HG03064 (cell line): ENCODE results near the gene OLIG3.

Source experiments
- ATAC-seq: cut with Tn5 transposase; IDR thresholded peaks from one replicate; pipeline ENCODE4 v1.9.1; 2021; ENCODE audit warnings: low read depth; ENCODE audit not compliant: unreplicated experiment

Gene OLIG3

DNA sequence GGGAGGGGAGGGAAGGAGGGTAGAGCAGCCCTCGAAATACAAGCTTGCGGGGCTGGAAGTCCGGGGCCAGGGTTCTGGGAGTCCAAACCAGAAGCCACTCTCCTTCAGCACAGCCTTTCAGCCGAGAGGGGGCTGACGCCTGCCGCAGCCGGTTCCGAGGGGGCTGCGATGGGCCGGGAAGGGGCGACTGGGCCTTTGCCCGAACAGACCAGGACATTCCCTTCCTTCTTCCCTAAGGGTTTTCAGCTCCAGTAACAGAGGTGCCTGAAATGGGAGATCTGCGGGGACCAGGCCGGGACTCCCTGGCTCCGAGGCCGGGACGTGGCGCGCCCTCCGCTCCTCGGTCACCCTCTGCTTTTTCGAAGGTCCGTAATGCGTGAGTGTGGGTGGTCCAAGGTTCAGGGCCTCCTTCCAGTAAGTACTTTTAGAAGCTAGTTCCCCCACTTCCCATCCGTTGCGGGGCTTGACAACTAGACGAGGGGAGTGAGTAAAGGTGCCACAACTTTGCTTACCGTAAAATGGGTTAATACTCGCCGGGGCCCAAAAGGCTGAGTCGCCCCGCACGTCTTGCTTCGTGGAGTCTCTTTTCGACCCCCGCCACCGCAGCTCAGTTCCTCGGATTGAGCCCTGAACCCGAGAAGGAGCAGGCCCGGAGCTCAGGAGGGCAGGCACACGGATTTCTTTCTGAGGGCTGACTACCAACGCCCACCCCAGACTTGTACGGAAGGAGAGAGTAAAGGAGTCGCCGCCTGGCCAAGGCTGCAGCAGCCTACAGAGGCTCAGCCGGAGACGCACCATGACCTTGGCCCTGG is 2.9 kb upstream of the OLIG3 start:
- ATAC-seq: no peak

DNA sequence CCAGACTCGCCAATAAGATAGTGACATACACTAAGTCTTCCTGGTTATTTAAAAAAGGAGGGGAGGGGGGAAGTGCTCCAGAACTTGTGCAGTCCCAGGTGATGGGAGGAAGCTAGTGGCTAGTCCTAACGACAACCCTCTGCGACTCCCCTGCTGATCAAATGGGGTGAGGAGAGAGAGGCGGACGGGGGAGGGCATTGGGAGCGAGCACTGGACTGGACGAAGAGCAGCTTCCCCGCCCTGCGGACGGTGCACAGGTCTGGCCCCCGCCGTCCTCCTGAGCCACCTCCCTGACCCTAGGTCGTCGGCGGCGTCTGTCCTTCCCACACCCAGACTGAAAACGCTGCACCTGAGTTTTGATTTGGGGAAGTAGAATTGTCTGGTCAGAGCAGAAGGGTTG is 2.2 kb upstream of the OLIG3 start:
- no peak for ATAC-seq

DNA sequence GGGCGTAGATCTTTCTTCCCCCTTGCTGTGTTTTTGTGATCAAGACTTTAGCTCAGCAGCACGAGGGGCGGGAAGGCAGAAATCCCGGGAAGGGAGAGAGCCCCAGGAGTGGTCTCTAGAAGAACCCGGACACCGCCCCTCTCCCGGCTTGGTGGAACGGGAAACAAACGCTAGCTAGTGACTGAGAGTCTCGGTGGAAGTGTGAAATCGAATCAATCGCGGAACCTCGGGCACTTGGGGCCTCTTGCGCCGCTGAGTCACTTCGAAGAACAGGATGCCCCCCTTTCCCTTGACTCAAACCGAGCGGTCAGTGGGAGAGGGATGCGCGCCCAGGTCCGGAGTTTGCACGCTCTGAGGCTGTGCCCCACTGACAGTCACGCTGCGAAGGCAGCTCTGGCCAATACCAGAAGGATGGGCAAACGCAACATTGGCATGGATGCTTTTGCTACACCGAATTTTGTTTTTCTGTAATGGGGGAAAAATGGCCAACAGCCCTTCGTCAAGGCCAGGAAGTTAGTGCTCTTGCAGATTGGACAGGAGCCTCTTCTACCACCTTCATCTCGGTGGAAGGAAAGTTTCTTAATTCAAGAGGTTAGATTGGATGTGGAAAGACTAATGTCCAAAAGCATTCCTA is 1.6 kb upstream of the OLIG3 start:
- no peak for ATAC-seq

DNA sequence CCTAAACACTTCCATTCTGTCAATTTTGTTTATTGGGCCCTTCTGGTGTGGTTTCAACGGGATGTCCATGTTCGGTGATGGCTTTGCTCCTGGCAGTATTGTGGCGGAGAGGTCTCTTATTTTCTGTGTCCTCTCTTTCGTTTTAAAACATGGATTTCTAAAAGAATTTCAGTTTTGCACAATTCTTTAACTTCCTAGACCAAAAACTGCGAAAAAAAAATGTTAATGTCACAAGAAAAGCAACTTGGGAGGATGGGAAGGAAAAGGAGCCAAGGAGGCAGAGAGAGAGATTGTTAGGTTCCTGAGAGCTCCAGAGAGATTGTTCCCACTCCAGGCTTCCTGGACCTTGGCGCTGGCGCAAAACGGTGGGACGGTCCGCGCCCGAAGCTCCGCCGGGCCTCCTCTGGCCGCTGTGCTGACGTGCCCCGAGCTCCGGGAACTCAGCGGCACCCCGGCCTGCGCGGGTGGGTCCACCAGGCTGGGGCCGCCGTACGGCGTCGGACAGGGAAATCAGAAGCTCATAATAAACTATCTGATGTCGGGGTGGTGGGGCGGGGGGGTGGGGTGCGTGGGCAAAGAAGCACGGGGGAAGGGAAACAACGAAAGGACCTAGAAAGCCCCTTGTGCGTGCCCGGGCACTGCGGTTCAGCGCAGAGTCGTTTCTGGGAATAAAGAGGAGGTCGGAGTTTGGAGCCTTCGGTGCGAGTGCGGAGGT is 951 bp upstream of the OLIG3 start:
- ATAC-seq: no peak

DNA sequence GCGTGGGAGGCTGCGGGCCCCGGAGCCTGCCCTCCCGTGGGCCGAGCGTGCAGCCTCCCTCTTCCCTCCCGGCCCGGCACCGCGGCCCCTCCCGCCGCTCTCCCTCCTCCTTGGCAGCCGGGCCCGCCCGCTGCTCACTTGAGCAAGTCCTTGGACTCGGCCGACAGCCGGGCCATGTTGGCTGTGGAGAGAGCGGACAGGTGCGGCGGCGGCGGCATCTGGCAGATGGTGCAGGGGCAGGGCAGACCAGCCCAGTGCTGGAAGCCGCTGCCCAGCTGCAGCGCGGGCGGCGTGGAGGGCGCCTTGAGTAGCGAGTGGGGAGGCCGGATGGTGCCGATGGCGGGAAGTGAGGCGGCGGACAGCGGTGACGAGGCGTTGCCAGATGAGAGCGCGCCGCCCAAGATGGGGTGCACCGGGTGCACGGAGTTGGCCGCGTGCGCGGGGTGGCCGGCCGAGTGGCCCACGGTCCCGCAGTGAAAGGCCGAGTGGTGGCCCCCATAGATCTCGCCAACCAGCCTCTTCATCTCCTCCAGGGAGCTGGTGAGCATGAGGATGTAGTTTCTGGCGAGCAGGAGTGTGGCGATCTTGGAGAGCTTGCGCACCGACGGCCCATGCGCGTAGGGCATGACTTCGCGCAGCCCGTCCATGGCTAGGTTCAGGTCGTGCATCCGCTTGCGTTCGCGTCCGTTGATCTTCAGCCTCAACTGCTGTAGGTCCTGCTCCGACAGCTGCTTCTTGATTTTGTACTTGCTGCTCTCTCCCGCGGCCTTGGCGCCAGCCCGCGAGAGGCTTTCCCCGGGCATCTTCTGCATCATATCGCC is 766 bp downstream of the OLIG3 start:
- no peak for ATAC-seq

DNA sequence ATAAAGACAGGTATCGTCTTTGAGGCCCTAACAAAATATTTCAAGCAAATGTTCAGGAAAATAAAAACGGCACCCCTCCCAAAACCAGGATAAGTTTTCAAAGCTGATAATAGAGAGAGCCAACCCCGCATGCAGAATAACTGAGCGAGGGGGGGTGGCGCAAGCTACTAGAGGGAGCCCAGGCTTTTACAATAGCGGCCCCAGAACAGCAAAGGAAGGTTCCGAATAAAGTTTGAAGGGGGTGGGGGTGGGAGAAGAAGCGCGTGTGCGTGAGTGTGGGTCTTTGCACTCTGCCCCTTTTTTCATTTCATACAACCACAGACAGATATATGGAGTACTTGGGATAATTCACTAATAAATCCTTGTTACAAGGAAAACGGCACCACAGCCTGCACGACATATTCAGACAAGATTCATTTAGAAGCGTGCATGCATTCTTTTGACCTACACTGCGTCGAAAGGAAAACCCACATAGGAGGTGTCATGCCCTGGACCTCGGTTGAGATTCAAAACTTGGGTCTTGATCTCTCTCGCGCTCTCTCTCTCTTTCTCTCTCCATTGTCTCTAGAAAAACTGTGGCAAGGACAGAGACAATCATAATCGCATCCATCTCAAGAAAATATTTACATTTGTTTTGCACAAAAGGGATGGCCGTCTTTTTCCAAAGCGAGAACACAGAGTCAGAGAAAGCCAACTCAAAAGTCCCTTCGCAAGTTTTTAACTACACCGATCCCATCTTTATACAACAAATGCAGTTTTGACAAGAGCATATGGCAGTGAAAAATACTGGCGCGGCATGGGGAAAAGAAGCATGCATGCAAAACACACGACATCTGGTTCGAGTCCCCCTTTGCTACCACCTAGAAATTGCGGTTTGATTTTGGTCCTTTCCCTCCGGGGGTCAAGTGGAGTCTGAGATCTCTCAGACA is 1.6 kb downstream of the OLIG3 start:
- ATAC-seq: no peak

DNA sequence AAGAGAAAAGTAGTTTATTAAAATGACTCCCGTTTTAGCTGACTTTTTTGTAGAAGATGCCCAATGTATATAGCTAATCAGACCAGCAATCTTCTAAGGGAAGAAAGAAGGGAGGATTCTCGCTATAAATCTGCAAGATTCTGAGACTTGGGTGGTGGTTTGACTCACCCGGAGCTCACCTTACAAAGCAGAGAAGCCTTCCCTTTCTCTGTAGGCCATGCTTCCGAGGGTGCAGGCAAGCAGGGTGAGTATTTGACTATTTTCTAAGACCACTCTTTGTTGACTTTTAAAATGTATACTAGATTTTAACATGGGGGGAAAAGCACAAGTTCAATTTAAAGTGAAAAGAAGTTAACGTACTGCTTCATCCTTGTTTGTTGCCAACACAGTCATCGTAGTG is 2.7 kb downstream of the OLIG3 start:
- ATAC-seq: no peak

DNA sequence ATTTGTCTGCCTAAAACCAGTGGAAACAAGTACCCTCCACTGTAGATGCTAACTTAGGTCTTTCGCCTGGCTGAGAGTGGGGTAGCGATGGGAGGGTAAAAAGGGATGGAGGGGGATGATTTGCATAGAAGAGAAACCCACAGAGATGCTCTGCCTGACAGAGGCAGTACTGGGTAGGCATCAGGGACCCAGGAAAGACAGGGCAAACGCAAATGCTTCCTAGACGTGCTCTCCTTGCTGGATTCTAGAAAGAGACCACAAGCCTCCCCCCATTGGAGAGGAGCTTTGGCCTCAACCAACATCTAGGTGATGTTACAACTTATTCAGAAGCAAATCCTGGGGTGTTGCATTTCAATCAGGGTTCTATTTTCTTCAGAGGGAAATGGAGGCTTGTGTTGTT is 3.2 kb downstream of the OLIG3 start:
- no peak for ATAC-seq

DNA sequence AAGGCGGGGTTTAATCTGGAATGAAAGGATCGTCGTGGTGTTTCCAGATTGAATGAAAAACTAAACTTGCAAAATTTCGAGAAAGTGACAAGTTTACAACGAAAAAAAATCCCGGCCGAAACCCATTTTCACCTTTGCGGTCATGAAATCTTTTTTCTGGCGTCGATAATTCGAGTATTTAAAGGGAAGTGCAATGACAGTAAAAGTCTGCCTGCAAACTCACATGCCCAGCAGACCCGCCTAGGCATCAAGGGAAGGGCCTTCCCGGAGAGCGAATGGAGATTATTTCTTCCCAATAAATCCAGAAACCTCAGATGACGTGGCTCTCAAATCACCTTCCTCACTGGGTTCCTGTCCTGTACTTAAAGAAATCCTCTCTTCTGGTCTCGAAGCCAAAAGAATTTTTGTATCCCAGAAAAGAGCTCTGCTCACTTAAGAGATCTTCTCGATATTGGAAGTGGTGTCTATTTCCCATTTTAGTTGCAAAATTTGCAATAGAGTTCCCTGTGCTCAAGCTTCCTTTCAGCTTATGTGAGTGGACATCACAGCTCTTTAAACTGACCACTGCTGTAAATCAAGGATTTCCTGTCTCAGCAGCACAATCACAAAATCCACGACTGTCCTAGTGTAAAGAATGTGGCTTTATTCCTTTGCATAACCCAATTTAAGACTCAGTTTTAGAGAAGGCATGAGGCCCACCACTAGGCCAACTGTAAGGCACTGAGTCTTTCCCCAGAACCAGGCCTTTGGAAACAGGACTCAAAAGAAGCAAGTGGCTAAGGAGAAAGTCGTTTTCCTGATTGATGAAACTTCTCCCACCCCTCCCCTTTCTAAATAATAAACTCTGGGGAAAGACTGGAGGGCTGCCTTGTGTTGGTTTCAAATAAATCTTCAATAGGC is 3.9 kb downstream of the OLIG3 start:
- no peak for ATAC-seq

DNA sequence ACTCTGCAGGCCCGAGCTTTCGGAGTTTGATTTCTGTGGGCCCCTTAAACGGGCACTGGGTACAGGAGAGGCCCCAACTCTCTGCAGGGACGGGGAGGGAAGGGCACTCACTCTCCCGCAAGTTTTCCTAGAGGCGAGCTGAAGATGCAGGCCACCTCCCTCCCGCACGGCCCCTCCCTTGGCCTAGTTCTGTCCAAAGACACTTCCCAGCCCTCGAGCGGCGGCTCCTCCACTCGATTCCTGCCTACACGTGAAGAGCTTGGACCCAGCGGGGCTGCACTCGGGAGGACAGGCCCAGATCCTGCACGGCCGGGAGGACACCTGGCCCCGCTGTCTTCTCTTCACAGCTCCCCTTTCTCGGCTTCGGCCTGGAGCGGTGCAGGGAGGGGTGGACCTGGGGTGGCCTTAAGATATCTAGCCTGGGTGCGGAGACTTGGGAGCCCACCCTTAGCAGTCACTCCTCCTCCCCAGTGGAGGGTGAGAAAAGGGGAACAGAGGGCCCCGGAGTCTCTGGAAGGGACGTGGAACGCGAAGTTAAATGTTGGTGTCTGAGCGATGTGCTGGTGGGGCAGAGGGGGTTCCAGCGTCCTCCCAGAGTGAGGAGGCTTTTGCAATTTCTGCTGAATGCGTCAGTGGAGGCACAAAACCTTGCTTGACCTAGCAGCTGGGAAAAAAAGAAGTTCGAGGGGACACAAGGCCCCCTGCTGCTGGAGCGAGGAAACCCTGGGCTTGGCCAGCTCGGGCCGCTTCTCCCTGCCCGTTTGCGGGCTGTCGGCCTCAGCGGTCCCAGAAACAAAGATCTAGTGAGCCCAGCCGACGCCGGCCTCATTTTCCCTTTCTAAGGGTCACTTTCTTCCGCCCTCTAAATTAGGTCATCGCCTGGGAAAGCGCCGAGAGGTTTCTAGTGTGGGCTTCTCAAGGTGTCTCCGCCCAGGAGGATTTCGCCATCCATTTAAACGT is 4.9 kb downstream of the OLIG3 start:
- no peak for ATAC-seq

DNA sequence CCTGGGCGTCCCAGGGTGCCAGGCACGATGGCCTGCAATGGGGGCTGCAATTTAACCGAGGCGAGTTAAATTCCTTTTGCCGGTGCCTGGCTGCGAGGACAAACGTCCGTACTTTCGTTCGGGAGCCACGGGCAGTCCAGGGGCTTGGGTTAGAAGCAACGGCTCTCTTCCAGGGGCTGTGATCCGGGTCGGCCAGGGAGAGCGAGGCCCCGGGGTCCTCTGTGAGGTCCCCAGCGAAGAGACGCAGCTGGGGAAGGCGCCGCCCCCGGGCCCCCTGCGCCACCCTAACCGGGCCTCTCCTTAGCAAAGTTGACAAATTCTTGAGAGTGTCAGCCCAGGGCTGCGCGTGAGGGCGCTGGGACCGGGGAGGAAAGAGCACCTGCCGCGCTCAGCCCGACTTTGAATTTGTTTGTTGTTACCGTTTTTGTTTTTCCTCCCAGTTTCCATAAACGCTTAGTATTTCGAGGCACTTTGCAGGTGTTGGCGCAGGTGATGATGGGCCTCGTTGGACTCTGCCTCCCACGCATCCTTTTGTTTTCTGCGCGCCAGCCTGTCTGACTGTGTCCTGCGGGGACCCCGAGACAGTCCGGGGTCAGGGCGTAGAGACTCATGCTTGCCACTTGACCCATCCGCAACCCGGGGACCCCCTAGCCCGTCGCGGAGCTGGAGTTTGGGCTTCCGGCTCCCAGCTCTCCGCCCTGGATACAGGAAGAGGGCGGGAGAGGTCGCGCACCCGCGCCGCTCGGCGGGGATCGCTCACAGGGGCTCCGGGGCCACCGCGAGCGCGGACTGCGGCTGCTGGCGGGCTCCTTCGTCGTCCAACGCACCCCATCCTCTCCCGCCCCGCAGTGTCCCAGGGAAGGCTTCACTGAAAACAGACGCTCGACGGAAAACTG is 5.8 kb downstream of the OLIG3 start:
- no peak for ATAC-seq

DNA sequence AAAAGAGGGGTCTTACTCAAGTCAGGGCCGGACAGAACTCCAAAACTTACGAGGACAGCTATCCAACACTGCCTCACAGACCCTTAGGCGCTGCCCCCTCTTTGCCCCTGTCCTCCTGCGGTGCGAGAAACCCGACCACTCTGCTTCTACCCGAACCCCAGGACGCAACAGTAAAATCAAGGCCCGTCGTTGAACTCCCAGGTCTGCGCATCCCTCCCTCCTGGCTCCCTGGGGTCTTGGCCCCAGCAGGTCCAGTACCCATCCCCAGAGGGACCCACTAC is 6.4 kb downstream of the OLIG3 start:
- no peak for ATAC-seq

DNA sequence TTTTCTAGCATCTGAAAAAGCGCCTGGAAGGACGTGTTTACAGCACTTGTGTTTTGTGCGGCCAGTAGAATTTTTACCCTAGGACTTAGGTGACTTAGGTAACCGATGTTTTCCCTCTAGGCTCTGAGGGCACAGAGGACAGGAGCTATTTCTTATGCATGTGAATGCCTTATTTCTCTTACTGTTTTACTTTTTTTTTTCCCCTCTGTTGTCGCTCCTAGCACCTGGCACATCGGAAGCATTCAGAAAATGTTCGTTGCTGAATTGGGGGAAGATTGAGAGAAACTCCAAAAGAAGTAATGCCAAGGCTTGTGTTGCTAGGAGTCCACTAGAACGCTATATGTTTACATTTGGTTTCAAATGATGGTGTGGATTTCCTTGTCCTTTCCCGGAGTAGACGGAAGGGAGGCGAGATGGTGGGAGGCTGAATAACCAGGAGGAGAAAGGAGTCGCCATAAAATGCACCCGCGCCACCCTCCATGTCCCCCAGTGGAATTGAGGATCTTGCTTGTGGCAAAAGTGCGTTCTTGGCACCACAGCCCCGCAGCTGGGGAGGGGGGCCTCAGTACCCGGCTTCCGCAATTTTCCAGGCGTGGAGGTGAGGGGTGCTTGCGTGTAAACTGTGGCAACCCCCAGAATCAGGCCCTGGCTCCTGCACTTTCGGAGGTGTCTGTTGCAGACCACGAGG is 6.9 kb downstream of the OLIG3 start:
- ATAC-seq: no peak

DNA sequence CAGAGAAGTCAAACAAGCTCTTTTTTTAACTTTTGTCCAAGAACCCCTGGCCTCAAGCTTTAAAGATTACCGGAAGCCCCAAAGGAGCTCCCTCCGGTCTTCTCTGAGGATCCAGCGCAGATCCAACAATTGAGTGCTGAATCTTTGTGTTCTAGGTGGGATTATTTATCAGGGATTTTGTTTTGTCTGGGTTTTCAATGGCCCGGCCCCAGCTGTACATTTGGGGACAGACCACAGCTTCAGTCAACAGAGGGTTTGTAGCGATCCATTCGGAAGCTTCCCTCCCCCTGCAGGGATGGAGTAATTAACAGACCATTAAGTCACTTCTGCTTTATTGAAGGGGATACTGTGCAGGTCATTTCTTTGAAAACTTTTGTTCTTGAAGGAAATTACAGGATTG is 7.8 kb downstream of the OLIG3 start:
- ATAC-seq: no peak

DNA sequence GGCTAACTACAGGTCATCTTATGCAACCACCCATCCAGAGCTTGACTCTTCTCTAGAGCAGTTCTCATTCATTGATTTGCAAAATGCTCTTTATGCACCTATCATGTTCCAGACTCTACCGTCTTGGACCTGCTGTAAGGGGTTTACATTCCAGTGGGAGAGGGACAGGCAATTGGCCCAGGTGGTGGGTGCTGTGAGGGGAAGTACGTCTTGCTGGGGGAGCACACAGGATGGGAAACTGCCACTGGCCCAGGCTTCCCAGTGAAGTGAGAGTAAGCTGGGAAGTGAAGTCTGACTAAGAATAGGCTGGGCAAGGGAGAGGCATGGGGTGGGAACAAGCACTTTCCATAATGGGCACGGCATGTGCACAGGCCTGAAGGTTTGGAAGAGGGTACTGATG is 13.8 kb downstream of the OLIG3 start:
- no peak for ATAC-seq

DNA sequence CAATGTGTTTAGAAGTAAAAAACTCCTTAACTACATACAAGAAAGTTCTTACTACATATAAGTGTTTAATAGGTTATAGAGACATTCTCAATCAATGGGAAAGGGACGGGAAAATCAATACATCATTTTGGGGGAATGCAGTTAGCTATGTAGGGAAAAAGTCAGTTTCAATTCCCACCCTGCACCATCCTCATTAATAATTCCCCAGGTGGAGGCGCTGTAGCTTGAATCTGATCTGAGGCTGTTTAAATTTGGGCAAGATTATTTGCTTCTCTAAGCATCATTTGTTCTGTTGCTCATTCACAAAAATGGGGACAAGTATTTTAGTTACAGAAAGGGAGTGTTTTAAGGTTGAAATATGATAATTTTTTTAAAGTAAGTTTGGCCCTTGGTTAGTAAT is 19.1 kb downstream of the OLIG3 start:
- no peak for ATAC-seq
